Measurements from ENCODE around the gene NOL12. TPM values are rescaled to one million over a fixed set of nuclear protein-coding genes. Genes with fewer than 3 reads are reported as not detected.

Gene NOL12
- total and polyA plus RNA-seq, 4 experiments from 2014 or later = 38.8 to 52.0 (median 51.0) TPM

DNA sequence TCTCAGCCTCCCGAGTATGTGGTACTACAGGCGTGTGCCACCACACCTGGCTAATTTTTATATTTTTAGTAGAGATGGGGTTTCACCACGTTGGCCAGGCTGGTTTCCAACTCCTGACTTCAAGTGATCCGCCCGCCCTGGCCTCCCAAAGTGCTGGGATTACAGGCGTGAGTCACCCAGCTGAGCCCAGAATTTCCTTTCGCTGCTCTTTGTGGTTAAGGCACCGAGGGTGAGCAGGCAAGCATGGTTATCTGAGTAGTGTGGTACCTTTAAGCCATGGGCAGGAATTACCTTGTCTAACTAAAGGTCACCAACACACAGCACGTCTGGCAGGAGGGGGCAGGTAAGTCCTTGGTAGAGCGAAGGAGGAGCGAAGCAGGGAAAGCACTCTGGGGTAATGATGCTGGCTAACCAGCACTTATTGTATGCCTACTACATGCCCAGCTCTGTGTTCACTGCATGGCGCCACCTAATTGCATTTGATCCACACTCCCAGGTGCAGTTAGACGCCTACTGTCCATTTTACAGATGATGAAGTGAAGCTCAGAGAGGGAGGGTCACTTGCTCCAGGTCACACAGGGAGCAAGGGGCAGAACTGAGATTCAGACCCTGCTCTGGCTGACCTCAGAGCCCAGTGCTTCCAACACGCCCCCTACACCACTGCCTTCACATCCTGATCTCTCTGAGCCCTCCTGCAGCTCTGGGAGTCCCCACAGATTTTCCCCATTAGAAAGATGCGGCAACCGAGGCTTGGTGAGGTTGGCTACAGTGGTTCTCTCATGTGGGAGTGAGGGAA lies 56.4 kb downstream of the NOL12 start:
- Histone ChIP-seq H3K9me3 (ENCODE audit: control insufficient read depth in 1 of 2, low read length in 2 of 2) (no peaks in the 10 kb centered on the region), H3K36me3 (ENCODE audit: insufficient read depth, low read length) (no peaks in the 10 kb centered on the region), H3K4me3 (ENCODE audit: low read length in 2 of 2) (no peak overlapping the region), H3K4me1 (ENCODE audit: insufficient read depth, low read length) (peaks cover 16% of the 10 kb centered on the region), H3K27ac (ENCODE audit: low read depth, low read length) (no peak overlapping the region), H3K27me3 (ENCODE audit: insufficient read depth, low read length) (no peaks in the 10 kb centered on the region)
- Mint-ChIP-seq H3K27me3 (no peaks in the 10 kb centered on the region), H3K9me3 (no peaks in the 10 kb centered on the region), H3K4me3 (peak overlapping the region in 1 of 8 donors; percentile 12), H3K36me3 (peaks cover 0 to 4% of the 10 kb centered on the region in 2 donors), H3K27ac (peak overlapping the region in 2 of 7 donors; percentile 50 to 82), H3K4me1 (peaks cover 10 to 21% (median 13%) of the 10 kb centered on the region in 4 donors)
- ChIA-PET POLR2A (ENCODE audit: partially characterized antibody) (no interaction called here), CTCF (ENCODE audit: partially characterized antibody) (interaction anchor here (0.6 kb wide), 1 partner anchor 287 kb away, joined by 4 read pairs; no protein-coding TSS in a partner anchor)
- DNase-seq = no peak
- intact Hi-C loops (cut with micrococcal nuclease) = loop anchor here (10.0 kb wide), 1 partner anchor 58 kb away; the partner anchor contains the start of gene NOL12

Other genes with a start within 250 kb of the NOL12 start
- 100 to 1,000 TPM; 213 to 218 TPM for gene MFNG, start 200.0 kb upstream of the NOL12 start, total RNA-seq
- gene MFNG, start 200.0 kb upstream of the NOL12 start, polyA plus RNA-seq = 100 to 1,000 TPM; 339 to 441 TPM
- under 1 TPM; 0.42 to 0.61 TPM for gene CARD10, start 166.9 kb upstream of the NOL12 start, total RNA-seq
- gene CARD10, start 166.9 kb upstream of the NOL12 start, polyA plus RNA-seq = not detected
- not detected for gene CDC42EP1, start 125.9 kb upstream of the NOL12 start, total RNA-seq
- not detected for gene CDC42EP1, start 125.9 kb upstream of the NOL12 start, polyA plus RNA-seq
- 1 to 10 TPM in 1 of 2 experiments, not detected in 1; 1.0 TPM for gene LGALS2, start 106.3 kb upstream of the NOL12 start, total RNA-seq
- not detected for gene LGALS2, start 106.3 kb upstream of the NOL12 start, polyA plus RNA-seq
- 100 to 1,000 TPM; 108 to 109 TPM for gene GGA1, start 77.5 kb upstream of the NOL12 start, total RNA-seq
- gene GGA1, start 77.5 kb upstream of the NOL12 start, polyA plus RNA-seq = 10 to 100 TPM; 16.3 to 26.7 TPM
- gene SH3BP1, start 46.7 kb upstream of the NOL12 start, total RNA-seq = 10 to 100 TPM; 84.0 to 89.2 TPM
- gene SH3BP1, start 46.7 kb upstream of the NOL12 start, polyA plus RNA-seq = 10 to 100 TPM; 17.6 to 30.3 TPM
- 1 to 10 TPM; 7.3 to 9.8 TPM for gene PDXP, start 27.6 kb upstream of the NOL12 start, total RNA-seq
- gene PDXP, start 27.6 kb upstream of the NOL12 start, polyA plus RNA-seq = 1 to 10 TPM in 1 of 2 donors, under 1 TPM in 1; 0.38 to 7.1 TPM
- gene LGALS1, start 10.7 kb upstream of the NOL12 start, total RNA-seq = 10 to 100 TPM; 64.8 to 68.7 TPM
- gene LGALS1, start 10.7 kb upstream of the NOL12 start, polyA plus RNA-seq = 100 to 1,000 TPM; 315 to 358 TPM
- 10 to 100 TPM; 25.8 to 26.1 TPM for gene TRIOBP, start 10.7 kb downstream of the NOL12 start, total RNA-seq
- gene TRIOBP, start 10.7 kb downstream of the NOL12 start, polyA plus RNA-seq = 10 to 100 TPM in 1 of 2 donors, 1 to 10 TPM in 1; 9.2 to 13.0 TPM
- 1 to 10 TPM; 3.4 to 4.4 TPM for gene GCAT, start 121.6 kb downstream of the NOL12 start, total RNA-seq
- gene GCAT, start 121.6 kb downstream of the NOL12 start, polyA plus RNA-seq = 1 to 10 TPM; 2.9 to 6.8 TPM
- not detected for gene GALR3, start 137.0 kb downstream of the NOL12 start, total RNA-seq
- gene GALR3, start 137.0 kb downstream of the NOL12 start, polyA plus RNA-seq = not detected
- gene ANKRD54, start 158.0 kb downstream of the NOL12 start, total RNA-seq = 10 to 100 TPM; 21.6 to 22.7 TPM
- gene ANKRD54, start 158.0 kb downstream of the NOL12 start, polyA plus RNA-seq = 10 to 100 TPM; 11.0 to 13.4 TPM
- 100 to 1,000 TPM; 550 to 571 TPM for gene EIF3L, start 163.1 kb downstream of the NOL12 start, total RNA-seq
- 100 to 1,000 TPM; 226 to 364 TPM for gene EIF3L, start 163.1 kb downstream of the NOL12 start, polyA plus RNA-seq
- 10 to 100 TPM; 30.7 to 31.0 TPM for gene MICALL1, start 220.0 kb downstream of the NOL12 start, total RNA-seq
- 1 to 10 TPM in 1 of 2 donors, under 1 TPM in 1; 0.77 to 4.4 TPM for gene MICALL1, start 220.0 kb downstream of the NOL12 start, polyA plus RNA-seq